ENCODE results near the gene PRR36. TPM values are rescaled to one million over a fixed set of nuclear protein-coding genes. Genes with fewer than 3 reads are reported as not detected.
A peak's percentile ranks its signal among the peaks of the same experiment; 100 is the strongest.
"Not testable (repeated sequence)": the region's sequence is repeated elsewhere in the genome, so short reads cannot be mapped to it uniquely, and the experiment has no call there.

Gene PRR36
- polyA plus RNA-seq, 2 donors, result 0.14 to 0.16 TPM

DNA sequence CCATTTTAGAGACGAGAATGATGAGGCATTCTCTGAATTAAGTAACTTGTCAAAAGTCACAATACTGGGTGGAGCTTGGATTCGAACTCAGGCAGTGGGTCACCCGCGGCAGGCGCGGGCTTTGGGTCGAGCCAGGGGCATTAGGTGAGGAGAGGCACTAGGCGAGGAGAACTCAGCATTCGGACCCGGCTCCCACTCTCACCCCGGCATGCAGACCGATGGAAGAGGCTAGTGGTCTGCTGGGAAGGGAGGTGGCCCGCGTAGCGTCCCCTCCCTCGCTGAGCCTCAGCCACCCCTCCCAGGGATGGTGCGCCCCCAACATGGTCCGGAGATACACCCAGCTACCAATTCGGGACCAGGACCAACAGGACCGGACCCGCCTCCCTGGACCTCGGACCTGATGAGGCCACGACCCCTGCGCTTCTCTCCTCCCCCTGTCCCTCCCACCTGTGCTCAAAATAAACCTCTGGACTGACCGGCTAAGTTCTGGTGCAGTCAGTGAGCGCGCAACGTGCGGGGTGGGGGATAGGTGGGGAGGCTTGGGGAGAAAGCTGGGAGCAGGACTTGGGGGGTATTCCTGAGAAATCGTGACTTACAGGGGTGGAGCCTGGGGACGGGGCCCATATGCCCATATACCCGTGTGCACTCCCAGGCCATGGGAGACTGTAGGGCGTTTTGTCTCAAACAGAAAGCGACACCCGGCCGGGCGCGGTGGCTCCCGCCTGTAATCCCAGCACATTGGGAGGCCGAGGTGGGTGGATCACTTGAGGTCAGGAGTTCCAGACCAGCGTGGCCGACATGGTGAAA is 44.6 kb upstream of the PRR36 start:
- H3K4me1 ChIP-seq (ENCODE audit: control insufficient read depth in 2 of 2, insufficient read depth in 2 of 2, low read length in 1 of 2), result peaks cover 10 to 39% of the 10 kb centered on the region in 2 donors
- no peak overlapping the region for H3K27ac ChIP-seq (ENCODE audit: low read depth in 2 of 2, low read length in 1 of 2)
- peaks cover 0 to 13% of the 10 kb centered on the region in 2 donors for H3K27me3 ChIP-seq (ENCODE audit: control insufficient read depth in 1 of 2, insufficient read depth in 2 of 2, low read length in 2 of 2)
- WGBS, 2 donors, result 39 to 45% methylated on average over 42 of the region's 42 CpGs
- peaks cover 0 to 3% of the 10 kb centered on the region in 2 donors for H3K9me3 ChIP-seq (ENCODE audit: control insufficient read depth in 2 of 2, insufficient read depth in 1 of 2, low read depth in 1 of 2, low read length in 1 of 2)
- no peak overlapping the region for H3K4me3 ChIP-seq (ENCODE audit: low read depth in 1 of 2, low read length in 2 of 2)
- H3K36me3 ChIP-seq (ENCODE audit: control insufficient read depth in 2 of 2, insufficient read depth in 2 of 2, low read length in 1 of 2), result peaks cover 0 to 14% of the 10 kb centered on the region in 2 donors

- Histone ChIP-seq H3K27me3 (ENCODE audit: control insufficient read depth in 1 of 2, insufficient read depth in 2 of 2, low read length in 2 of 2) (peaks cover 0 to 13% of the 10 kb centered on the region in 2 donors), H3K27ac (ENCODE audit: low read depth in 2 of 2, low read length in 1 of 2) (peak overlapping the region in 1 of 2 donors; percentile 26), H3K4me3 (ENCODE audit: low read depth in 1 of 2, low read length in 2 of 2) (peak overlapping the region in 1 of 2 donors; percentile 16), H3K4me1 (ENCODE audit: control insufficient read depth in 2 of 2, insufficient read depth in 2 of 2, low read length in 1 of 2) (peaks cover 10 to 39% of the 10 kb centered on the region in 2 donors), H3K36me3 (ENCODE audit: control insufficient read depth in 2 of 2, insufficient read depth in 2 of 2, low read length in 1 of 2) (peaks cover 0 to 15% of the 10 kb centered on the region in 2 donors)
- 25 to 27% methylated on average over 26 to 29 of the region's 29 CpGs for WGBS, 2 donors
- H3K9me3 ChIP-seq (ENCODE audit: control insufficient read depth in 2 of 2, insufficient read depth in 1 of 2, low read depth in 1 of 2, low read length in 1 of 2), result not testable (repeated sequence)
These were observed 43.9 kb upstream of the PRR36 start for GRCh38 chr19:7918062-7918614.

DNA sequence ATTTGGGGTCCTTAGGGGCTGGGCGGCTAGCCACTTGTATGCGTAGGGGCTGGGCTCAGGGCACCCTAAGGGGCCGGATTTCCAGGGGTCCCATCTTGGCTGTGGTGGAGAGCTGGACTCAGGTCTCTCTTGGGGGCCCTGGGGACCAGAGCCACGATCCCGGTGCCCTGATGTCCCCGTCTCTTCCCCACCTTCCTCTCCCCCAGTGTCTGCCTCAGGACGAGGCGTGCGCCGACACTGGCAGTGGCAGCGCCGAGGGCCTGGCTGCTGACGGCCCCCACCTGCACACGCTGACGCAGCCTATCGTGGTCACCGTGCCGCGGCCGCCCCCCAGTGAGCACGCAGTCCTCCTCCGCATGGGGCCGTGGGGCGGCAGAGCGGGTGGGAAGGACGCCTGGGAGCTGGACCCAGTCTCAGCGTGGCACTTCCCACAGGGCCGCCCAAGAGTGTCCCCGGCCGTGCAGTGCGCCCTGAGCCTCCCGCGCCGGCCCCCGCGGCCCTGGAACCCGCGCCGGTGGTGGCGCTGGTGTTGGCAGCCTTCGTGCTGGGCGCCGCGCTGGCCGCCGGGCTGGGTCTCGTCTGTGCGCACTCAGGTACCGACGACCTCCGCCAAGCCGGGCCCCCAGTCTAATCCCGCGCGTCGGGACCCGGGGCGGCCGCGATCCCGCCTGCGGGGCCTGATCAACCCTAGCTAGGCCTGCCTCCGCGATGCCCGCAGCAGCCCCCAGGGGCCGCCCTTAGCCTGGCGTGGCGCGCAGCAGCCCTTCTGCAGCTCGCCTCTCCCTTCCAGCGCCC is 43.3 kb upstream of the PRR36 start:
- Histone ChIP-seq H3K4me1 (ENCODE audit: control insufficient read depth in 2 of 2, insufficient read depth in 2 of 2, low read length in 1 of 2) (peaks cover 10 to 36% of the 10 kb centered on the region in 2 donors), H3K27ac (ENCODE audit: low read depth in 2 of 2, low read length in 1 of 2) (peak overlapping the region in 1 of 2 donors; percentile 49), H3K36me3 (ENCODE audit: control insufficient read depth in 2 of 2, insufficient read depth in 2 of 2, low read length in 1 of 2) (peaks cover 0 to 15% of the 10 kb centered on the region in 2 donors), H3K27me3 (ENCODE audit: control insufficient read depth in 1 of 2, insufficient read depth in 2 of 2, low read length in 2 of 2) (peaks cover 0 to 13% of the 10 kb centered on the region in 2 donors), H3K4me3 (ENCODE audit: low read depth in 1 of 2, low read length in 2 of 2) (peak overlapping the region; percentile 17 to 24), H3K9me3 (ENCODE audit: control insufficient read depth in 2 of 2, insufficient read depth in 1 of 2, low read depth in 1 of 2, low read length in 1 of 2) (peaks cover 0 to 3% of the 10 kb centered on the region in 2 donors)
- WGBS, 2 donors, result 1 to 2% methylated on average over 70 to 71 of the region's 71 CpGs

- Histone ChIP-seq H3K9me3 (ENCODE audit: control insufficient read depth in 2 of 2, insufficient read depth in 1 of 2, low read depth in 1 of 2, low read length in 1 of 2) (peaks cover 0 to 3% of the 10 kb centered on the region in 2 donors), H3K4me1 (ENCODE audit: control insufficient read depth in 2 of 2, insufficient read depth in 2 of 2, low read length in 1 of 2) (peaks cover 9 to 34% of the 10 kb centered on the region in 2 donors), H3K27me3 (ENCODE audit: control insufficient read depth in 1 of 2, insufficient read depth in 2 of 2, low read length in 2 of 2) (peaks cover 0 to 13% of the 10 kb centered on the region in 2 donors), H3K4me3 (ENCODE audit: low read depth in 1 of 2, low read length in 2 of 2) (peak overlapping the region; percentile 16 to 24), H3K27ac (ENCODE audit: low read depth in 2 of 2, low read length in 1 of 2) (peak overlapping the region in 1 of 2 donors; percentile 49), H3K36me3 (ENCODE audit: control insufficient read depth in 2 of 2, insufficient read depth in 2 of 2, low read length in 1 of 2) (peaks cover 2 to 14% of the 10 kb centered on the region in 2 donors)
- 5 to 7% methylated on average over 12 of the region's 12 CpGs for WGBS, 2 donors
These were observed 42.7 kb upstream of the PRR36 start for GRCh38 chr19:7916955-7917266.

GRCh38 chr19:7916103-7916954 is 42.1 kb upstream of the PRR36 start:
- Histone ChIP-seq H3K4me1 (ENCODE audit: control insufficient read depth in 2 of 2, insufficient read depth in 2 of 2, low read length in 1 of 2) (peaks cover 3 to 28% of the 10 kb centered on the region in 2 donors), H3K36me3 (ENCODE audit: control insufficient read depth in 2 of 2, insufficient read depth in 2 of 2, low read length in 1 of 2) (peaks cover 5 to 17% of the 10 kb centered on the region in 2 donors), H3K27ac (ENCODE audit: low read depth in 2 of 2, low read length in 1 of 2) (no peak overlapping the region), H3K27me3 (ENCODE audit: control insufficient read depth in 1 of 2, insufficient read depth in 2 of 2, low read length in 2 of 2) (peaks cover 0 to 13% of the 10 kb centered on the region in 2 donors), H3K4me3 (ENCODE audit: low read depth in 1 of 2, low read length in 2 of 2) (peak overlapping the region; percentile 16 to 24), H3K9me3 (ENCODE audit: control insufficient read depth in 2 of 2, insufficient read depth in 1 of 2, low read depth in 1 of 2, low read length in 1 of 2) (peaks cover 0 to 3% of the 10 kb centered on the region in 2 donors)
- 1 to 2% methylated on average over 66 to 104 of the region's 104 CpGs for WGBS, 2 donors

- 45% methylated on average over 24 of the region's 24 CpGs for WGBS, 2 donors
- Histone ChIP-seq H3K4me1 (ENCODE audit: control insufficient read depth in 2 of 2, insufficient read depth in 2 of 2, low read length in 1 of 2) (peaks cover 0 to 27% of the 10 kb centered on the region in 2 donors), H3K4me3 (ENCODE audit: low read depth in 1 of 2, low read length in 2 of 2) (peak overlapping the region in 1 of 2 donors; percentile 24), H3K9me3 (ENCODE audit: control insufficient read depth in 2 of 2, insufficient read depth in 1 of 2, low read depth in 1 of 2, low read length in 1 of 2) (peaks cover 0 to 5% of the 10 kb centered on the region in 2 donors), H3K27me3 (ENCODE audit: control insufficient read depth in 1 of 2, insufficient read depth in 2 of 2, low read length in 2 of 2) (peaks cover 0 to 13% of the 10 kb centered on the region in 2 donors), H3K36me3 (ENCODE audit: control insufficient read depth in 2 of 2, insufficient read depth in 2 of 2, low read length in 1 of 2) (peaks cover 12 to 24% of the 10 kb centered on the region in 2 donors), H3K27ac (ENCODE audit: low read depth in 2 of 2, low read length in 1 of 2) (no peak overlapping the region)
These were observed 41.3 kb upstream of the PRR36 start for GRCh38 chr19:7915250-7916102.

DNA sequence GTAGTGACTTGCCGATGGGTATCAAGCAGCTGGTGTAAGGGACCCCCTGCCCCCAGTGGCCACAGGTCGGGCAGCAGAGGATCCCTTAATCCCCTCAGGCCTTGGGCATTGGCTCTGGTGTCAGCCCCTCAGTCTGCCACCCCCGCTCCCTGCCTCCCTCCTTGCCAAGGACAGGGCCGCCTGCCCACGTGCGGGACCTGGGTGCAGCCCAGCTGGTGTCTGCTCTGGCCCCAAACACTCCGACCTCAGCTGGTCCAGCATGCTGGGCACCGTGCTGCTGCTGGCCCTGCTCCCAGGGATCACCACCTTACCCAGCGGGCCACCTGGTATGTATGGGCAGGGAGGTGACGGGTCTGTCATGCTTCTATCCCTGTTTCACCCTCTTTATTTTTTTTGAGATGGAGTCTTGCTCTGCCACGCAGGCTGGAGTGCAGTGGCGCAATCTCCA is 40.4 kb upstream of the PRR36 start, which contains the start of gene TGFBR3L:
TSS of gene TGFBR3L (plus strand) at position 233 of the 448 bp plus-strand sequence.
- Histone ChIP-seq H3K4me1 (ENCODE audit: control insufficient read depth in 2 of 2, insufficient read depth in 2 of 2, low read length in 1 of 2) (peaks cover 0 to 22% of the 10 kb centered on the region in 2 donors), H3K4me3 (ENCODE audit: low read depth in 1 of 2, low read length in 2 of 2) (no peak within 1 kb of the TSS), H3K9me3 (ENCODE audit: control insufficient read depth in 2 of 2, insufficient read depth in 1 of 2, low read depth in 1 of 2, low read length in 1 of 2) (peaks cover 0 to 5% of the 10 kb centered on the region in 2 donors), H3K36me3 (ENCODE audit: control insufficient read depth in 2 of 2, insufficient read depth in 2 of 2, low read length in 1 of 2) (peaks cover 12 to 31% of the 10 kb centered on the region in 2 donors), H3K27ac (ENCODE audit: low read depth in 2 of 2, low read length in 1 of 2) (no peak within 1 kb of the TSS), H3K27me3 (ENCODE audit: control insufficient read depth in 1 of 2, insufficient read depth in 2 of 2, low read length in 2 of 2) (peaks cover 0 to 13% of the 10 kb centered on the region in 2 donors)
- 53 to 58% methylated on average over 11 to 12 of the region's 12 CpGs for WGBS, 2 donors

DNA sequence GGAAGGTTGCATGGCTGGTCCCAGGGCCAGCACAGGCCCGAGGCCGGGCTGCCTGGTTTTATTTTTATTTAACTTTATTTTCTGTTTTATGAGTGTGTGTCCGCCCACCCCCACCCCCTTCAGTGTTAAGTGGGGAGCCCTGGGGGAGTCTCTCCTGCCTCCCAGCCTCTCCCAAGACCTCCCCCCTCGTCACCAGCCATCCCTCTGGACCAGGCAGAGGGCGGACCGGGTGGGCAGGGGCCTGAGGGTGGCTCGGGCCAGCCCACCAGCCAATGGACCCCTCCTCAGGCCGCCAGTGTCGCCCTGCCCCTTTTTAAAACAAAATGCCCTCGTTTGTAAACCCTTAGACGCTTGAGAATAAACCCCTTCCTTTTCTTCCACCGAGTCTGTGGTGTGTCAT is 39.9 kb upstream of the PRR36 start:
- Histone ChIP-seq H3K27ac (ENCODE audit: low read depth in 2 of 2, low read length in 1 of 2) (no peak overlapping the region), H3K27me3 (ENCODE audit: control insufficient read depth in 1 of 2, insufficient read depth in 2 of 2, low read length in 2 of 2) (peaks cover 0 to 13% of the 10 kb centered on the region in 2 donors), H3K36me3 (ENCODE audit: control insufficient read depth in 2 of 2, insufficient read depth in 2 of 2, low read length in 1 of 2) (peaks cover 12 to 32% of the 10 kb centered on the region in 2 donors), H3K4me1 (ENCODE audit: control insufficient read depth in 2 of 2, insufficient read depth in 2 of 2, low read length in 1 of 2) (peaks cover 0 to 21% of the 10 kb centered on the region in 2 donors), H3K9me3 (ENCODE audit: control insufficient read depth in 2 of 2, insufficient read depth in 1 of 2, low read depth in 1 of 2, low read length in 1 of 2) (peaks cover 0 to 5% of the 10 kb centered on the region in 2 donors), H3K4me3 (ENCODE audit: low read depth in 1 of 2, low read length in 2 of 2) (no peak overlapping the region)
- WGBS, 2 donors, result 59 to 63% methylated on average over 12 of the region's 12 CpGs
